Activated CD4-positive, alpha-beta T cell treated with anti-CD3 and anti-CD28 coated beads for 48 hours (primary cell): ENCODE measurements around the gene WNT3A.

Source experiments
- DNase-seq: peaks from one replicate; pipeline ENCODE4 v3.0.0-alpha.2; 2020

The WNT3A gene

DNA sequence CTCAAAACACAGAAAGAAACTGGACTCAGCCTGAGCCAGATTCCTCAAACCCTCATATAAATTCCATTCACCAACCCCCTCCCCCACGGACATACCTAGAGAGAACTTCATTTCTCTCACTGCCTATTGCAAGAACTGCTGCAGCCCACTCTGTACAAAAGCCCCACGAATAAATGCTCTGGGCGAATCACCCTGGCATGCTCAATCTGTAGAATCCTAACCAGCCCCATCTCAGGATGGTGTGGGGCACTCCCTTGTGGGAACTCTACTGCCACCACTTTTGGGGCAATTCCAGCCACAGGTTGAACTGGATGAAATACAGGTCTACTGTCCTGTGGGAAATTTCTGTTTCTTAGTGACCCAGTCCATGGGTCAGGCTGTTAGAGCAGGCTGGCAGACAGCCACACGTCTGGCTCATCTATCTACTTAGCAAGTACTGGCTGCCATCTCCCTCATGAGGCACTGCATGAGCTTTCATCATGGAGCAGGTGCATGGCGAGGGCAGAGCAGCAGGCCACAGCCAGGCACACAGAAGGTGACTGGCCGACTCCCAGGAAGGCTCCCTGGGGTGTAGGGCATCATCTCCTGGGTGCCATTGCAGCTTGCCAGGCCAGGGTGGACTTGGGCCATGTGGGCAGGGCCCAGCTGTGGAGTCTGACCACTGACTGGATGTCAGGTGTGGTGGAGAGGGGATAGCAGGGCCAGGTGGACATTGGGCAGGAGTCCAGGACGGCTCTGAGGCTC, 97.9 kb downstream of the WNT3A start:
- DNase-seq, result no peak

DNA sequence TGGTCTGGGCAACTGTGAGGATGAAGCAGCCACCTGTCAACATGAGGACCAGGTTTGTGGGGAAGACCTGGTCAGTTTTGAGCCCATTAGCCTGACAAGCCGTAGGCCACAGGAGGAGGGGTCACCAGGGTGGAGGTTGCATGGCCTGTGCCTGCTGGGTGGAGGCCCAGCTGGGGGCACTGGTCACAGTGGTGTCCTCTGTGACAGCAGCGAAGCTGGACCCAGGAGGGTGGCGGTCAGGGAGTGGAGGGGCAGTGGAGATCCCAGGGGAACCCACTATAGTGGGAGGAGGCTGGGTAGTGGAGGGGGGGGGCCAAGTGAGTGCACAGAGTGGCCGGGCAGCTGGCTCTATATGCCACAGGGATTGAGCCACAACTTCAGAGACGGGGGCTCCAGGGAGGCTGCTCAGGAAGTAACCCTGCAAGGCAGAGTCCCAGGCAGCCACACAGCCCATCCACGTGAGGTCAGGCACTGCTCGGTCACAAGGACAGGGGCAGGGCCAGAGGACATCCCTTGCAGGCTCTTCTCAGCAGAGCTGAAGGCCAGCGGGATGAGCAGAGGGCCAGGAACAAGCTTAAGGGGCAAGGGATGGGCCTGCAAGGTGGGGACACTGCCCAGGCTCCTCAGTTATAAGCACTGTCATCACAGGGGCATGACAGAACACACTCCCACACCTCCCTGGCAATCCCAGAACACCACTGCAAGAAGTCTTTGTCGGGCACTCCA, 98.6 kb downstream of the WNT3A start:
- DNase-seq, result no peak

DNA sequence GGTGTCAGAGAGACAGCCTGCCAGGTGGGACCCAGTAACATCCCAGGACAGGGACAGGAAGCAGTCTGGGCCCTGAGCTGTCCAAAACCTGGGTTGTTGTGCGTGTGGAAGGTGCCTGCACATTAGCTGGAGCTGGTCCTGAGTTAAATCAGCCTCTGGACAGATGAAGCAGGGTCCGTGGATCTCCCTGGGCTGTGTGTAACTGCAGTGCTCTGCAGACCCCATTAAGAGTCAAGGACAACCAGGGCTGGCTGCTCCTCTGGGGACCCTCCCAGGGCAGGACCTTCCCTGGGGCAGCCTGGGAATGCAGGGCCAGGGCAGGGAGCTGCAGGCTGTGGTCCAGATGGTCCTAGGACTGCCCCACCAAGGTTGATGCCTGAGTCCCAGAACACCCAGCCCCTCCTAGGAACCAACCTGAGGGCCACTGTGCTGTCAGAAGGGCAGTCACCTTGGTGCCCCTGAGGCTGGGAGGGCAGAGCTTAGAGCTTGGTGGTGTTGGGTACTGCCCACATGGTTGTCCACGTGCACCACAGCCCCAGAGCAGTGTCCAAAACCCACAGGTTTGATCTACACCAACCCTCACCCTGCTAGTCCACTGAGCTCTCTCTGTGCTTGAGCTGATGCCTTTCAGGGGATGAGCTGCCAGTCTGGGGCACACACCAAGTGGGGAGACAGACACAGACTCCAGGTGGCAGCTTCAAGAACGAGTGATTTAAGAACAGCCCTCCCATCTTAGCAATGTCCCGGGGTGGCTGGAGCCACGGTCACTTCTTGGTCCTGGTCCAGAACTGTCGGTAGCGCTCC, 99.4 kb downstream of the WNT3A start:
- no peak for DNase-seq

DNA sequence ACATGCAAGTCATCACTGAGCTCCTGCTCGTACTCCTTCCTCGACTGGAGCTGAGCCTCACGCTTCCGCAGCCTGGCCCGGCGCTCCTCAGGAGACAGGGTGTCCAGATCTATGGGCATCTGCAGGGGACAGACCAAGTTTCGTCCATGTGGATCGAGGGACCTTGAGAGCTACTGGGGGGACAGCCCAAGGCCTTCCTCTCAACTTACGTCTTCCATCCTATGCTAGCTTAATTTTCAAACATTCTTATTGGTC, 99.9 kb downstream of the WNT3A start:
- no peak for DNase-seq

DNA sequence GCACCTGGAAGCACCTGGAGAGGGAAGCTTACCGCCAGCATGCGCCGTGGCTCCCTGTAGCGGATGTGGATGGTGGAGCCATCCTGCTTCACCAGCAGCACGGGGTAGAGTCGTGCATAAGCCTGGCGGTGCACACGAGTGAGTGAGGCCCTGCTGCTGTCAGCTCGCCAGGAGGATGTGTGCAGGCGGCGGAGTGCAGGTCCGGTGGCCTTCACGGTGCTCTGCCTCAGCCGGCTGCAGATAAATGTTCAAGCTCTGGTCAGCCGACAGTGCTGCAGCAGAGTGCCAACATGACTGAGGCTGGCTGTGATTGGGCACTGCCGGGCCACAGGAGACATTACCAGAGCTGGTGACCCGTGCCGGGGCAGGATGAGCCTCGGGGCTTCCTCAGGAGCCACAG, 100.8 kb downstream of the WNT3A start:
- no peak for DNase-seq

DNA sequence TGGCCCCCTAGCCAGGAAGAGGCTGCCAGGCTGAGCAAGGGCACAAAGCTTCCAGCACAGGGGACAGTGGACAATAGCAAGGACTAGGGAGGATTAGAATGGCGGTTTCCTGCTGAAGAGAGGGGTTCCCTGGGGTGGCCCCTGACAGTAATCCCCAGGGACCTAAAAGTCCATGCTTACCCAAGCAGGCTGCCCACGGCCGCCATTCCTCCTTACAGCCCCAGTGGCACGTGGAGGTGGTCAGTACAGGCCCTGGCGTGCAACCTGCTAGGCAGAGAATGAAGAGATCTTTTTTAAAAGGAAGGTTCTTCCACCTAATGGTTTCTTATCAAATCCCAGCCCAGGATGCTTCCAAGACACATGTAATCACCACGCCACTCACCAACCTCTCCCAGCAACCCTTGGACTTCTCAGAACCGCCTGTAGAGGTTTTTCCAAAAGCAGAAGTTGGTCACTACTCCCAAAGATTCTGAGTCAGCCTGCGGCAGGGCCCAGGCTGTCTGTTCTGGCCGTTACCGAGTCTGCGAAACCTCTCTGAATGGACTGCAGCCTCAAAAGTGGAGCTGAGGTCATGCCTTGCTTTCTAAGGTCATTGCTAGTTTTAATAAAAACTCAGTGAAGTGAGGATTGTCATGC, 101.4 kb downstream of the WNT3A start:
- no peak for DNase-seq

DNA sequence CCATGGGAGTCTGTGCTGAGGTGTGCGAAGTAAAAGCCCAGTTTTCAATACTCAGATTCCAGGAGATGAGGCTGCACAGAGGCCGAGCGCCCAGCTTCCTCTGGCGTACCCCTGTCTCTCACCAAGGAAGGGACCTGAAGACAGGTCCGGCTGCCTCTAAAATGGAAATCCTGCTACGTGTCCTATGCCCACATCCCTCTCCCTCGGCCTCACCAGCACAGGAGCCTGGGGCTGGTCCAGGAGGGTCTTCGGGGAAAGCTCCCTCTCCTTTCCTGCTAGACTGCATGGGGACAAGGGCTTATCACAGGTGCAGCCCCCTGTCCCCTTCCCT, 101.9 kb downstream of the WNT3A start:
- no peak for DNase-seq

DNA sequence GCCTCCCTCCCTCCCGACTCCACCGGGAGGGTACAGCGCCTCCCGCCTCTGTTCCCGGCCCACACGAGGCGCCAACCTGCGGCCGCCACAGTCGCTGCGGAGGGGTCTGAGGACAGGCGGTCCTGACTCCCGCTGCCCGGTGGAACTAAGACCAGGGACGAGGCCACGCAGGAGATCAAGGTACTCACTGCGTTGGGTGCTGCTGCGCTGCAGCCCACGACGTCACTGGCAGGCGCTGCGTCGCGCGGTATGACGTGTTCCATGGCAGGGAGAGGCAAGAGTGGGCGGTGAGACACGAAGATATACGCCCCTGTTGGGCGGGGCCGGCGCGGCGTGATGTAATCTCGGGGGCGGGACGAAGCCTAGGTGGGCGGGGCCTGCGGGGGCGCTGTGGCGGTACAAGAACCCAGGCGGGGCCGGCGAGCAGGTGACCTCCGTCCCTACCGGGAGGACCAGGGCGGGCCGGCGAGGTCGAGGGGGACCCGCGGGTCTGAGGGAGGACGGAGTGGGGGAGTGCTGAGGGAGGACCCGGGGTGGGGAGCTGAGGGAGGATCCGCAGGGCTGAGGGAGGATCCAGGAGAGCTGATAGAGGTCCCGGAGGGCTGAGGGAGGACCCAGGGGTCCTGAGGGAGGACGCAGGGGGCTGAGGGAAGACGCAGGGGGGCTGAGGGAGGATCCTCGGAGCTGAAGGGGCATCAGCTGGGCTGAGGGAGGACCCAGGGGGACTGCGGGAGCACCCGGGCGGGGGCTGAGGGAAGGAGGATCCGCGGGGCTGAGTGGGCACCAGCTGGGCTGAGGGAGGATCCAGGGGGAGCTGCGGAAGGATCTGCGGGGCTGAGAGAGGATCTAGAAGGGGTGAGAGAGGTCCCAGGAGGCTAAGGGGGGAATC, 102.5 kb downstream of the WNT3A start, which contains the start of gene MRPL55:
Gene MRPL55, minus strand, starts transcription at position 227 of the 889 bp plus-strand sequence. CDS start 1,039 bp downstream, outside the sequence.
- peak; percentile 98 for DNase-seq

DNA sequence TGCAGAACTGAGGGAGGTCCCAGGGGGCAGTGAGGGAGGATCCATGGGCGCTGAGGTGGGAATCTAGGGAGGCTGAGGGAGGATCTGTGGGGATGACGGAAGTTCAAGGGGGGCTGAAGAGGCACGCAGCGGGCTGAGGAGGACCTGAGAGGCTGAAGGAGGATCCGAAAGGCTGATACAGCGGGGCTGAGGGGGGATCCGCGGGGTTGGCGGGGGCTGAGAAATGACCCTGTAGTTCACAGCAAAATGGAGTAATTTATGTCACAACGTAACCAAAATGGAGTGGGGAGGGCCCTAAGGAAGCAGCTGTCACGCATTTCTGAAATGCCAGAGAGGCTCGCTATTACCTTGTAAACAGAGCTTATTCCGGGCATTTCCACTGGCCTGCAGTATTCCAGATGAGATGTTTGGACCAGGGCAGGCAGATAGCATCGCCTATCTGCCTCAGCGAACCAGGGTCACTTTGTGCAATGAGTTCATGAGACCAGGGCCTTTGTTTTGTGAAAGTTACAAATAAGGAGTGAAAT, 103.2 kb downstream of the WNT3A start:
- DNase-seq, result no peak

DNA sequence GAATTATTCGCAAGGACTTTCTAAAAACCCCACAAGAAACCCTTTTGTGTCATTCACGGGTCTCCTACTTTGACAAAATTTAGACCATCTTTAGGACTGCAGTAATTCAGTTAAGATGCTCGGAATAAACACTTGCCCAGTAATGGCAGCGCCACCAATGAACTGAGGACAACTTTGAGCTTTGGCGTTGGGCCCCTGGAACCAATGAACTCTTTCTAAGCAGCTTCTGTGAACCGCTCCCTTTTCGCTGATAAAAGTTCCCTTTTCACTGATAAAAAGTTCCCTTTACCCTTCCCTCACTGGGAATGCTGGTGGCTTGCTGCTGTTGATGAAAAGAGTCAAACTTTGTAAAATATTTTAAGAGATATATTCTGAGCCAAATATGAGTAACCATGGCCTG, 103.8 kb downstream of the WNT3A start:
- DNase-seq, result no peak
